Measurements from ENCODE around the gene FBXL17. TPM values are rescaled to one million over a fixed set of nuclear protein-coding genes. Genes with fewer than 3 reads are reported as not detected.

Gene FBXL17
- total RNA-seq, 1 donor from 2014 or later, result 11.1 TPM

DNA sequence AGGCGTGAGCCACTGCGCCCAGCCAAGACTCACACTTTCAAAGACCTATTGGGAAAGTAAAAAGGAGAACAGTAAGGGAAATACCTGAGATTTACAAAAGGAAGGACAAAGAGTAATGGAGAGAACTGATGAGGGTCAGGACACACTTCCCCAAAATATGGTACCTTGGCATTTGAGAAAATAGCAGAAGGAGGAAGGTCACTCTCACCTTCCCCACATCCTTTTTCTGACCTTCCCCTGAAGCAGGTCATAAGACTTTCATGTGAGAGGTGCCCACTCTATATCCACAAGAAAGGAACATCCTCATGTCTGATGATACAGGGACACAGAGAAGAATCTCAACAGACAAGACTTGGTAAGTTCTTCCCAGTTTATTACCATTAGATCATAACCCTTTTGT, 272.8 kb downstream of the FBXL17 start:
- no peaks in the 10 kb centered on the region for H3K4me1 Mint-ChIP-seq (ENCODE audit: unreplicated experiment)
- no peaks in the 10 kb centered on the region for H3K36me3 Mint-ChIP-seq
- DNase-seq (ENCODE audit: extremely low spot score, unreplicated experiment), result no peak
- H3K27me3 Mint-ChIP-seq, result no peaks in the 10 kb centered on the region
- H3K9me3 Mint-ChIP-seq, result peaks cover 4% of the 10 kb centered on the region
- TF ChIP-seq, protein P1, sequence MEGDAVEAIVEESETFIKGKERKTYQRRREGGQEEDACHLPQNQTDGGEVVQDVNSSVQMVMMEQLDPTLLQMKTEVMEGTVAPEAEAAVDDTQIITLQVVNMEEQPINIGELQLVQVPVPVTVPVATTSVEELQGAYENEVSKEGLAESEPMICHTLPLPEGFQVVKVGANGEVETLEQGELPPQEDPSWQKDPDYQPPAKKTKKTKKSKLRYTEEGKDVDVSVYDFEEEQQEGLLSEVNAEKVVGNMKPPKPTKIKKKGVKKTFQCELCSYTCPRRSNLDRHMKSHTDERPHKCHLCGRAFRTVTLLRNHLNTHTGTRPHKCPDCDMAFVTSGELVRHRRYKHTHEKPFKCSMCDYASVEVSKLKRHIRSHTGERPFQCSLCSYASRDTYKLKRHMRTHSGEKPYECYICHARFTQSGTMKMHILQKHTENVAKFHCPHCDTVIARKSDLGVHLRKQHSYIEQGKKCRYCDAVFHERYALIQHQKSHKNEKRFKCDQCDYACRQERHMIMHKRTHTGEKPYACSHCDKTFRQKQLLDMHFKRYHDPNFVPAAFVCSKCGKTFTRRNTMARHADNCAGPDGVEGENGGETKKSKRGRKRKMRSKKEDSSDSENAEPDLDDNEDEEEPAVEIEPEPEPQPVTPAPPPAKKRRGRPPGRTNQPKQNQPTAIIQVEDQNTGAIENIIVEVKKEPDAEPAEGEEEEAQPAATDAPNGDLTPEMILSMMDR (conservative IDR thresholded peaks at IDR 0.05), result no peak
- no peak overlapping the region for H3K27ac Mint-ChIP-seq
- H3K4me3 Mint-ChIP-seq, result no peak overlapping the region

DNA sequence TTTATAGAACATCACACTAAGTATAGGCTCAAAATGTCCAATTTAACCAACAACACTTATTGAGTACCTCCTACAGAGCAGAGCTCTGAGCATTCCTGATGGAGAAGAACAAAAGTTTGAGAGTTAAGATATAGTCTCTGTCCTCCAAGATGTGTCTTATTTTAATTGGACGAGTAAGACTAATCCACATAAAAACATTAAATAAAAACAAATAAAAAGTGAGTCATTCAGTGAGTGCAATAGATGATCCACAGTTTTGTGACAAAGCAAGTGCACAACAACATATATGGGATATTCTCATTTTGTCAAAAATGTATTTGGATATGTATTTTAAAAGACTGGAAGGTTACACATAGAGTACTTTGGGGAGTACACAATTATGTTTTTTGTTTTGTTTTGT, 277.4 kb downstream of the FBXL17 start:
- TF ChIP-seq, protein P1 (conservative IDR thresholded peaks at IDR 0.05), result no peak
- Mint-ChIP-seq H3K27me3 (no peaks in the 10 kb centered on the region), H3K4me3 (no peak overlapping the region), H3K36me3 (no peaks in the 10 kb centered on the region), H3K4me1 (ENCODE audit: unreplicated experiment) (no peaks in the 10 kb centered on the region), H3K27ac (no peak overlapping the region), H3K9me3 (no peaks in the 10 kb centered on the region)
- DNase-seq (ENCODE audit: extremely low spot score, unreplicated experiment), result no peak

DNA sequence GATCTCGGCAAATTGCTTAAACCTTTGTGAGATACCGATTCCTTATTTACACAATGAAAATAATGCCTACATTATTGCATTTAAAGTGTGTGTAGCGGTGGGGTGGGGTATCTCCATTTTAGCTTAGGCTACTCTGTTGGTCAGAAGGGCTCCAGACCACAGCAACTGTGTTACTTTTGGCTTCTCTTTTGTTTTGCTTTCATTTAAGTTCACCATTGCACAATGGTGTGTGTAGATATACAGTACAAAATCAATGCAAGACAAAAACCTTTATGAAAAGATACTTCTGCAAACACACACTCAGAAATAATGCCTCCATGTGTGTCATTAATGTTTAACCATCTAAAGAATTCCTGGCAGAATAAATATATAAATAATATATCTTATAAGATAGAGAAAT, 279.4 kb downstream of the FBXL17 start:
- no peaks in the 10 kb centered on the region for H3K27me3 Mint-ChIP-seq
- TF ChIP-seq, protein P1 (conservative IDR thresholded peaks at IDR 0.05), result no peak
- H3K36me3 Mint-ChIP-seq, result no peaks in the 10 kb centered on the region
- no peaks in the 10 kb centered on the region for H3K4me1 Mint-ChIP-seq (ENCODE audit: unreplicated experiment)
- H3K4me3 Mint-ChIP-seq, result no peak overlapping the region
- no peak overlapping the region for H3K27ac Mint-ChIP-seq
- no peak for DNase-seq (ENCODE audit: extremely low spot score, unreplicated experiment)
- no peaks in the 10 kb centered on the region for H3K9me3 Mint-ChIP-seq

DNA sequence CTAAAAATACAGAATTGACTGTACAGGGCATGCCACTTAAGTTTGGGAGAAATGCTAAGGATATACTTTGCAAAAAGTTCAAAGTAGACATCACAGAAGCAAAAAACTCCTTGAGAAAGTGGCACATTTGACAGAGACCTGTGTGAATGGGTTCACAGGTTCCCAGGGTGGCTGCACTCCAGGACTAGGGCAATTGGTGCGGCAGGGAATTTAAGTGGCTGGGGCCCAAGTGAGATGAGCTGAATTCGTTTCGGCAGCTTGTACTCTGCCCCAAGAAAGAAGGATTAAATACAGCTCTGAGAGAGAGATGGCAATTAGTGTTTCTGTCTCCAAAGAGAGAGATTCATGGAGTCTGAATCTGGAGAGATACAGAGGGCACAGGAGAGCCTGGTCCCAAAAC, 280.1 kb downstream of the FBXL17 start:
- H3K36me3 Mint-ChIP-seq, result no peaks in the 10 kb centered on the region
- no peaks in the 10 kb centered on the region for H3K4me1 Mint-ChIP-seq (ENCODE audit: unreplicated experiment)
- no peak overlapping the region for H3K4me3 Mint-ChIP-seq
- no peak overlapping the region for H3K27ac Mint-ChIP-seq
- H3K27me3 Mint-ChIP-seq, result no peaks in the 10 kb centered on the region
- no peaks in the 10 kb centered on the region for H3K9me3 Mint-ChIP-seq
- no peak for DNase-seq (ENCODE audit: extremely low spot score, unreplicated experiment)
- TF ChIP-seq, protein P1 (conservative IDR thresholded peaks at IDR 0.05), result no peak

DNA sequence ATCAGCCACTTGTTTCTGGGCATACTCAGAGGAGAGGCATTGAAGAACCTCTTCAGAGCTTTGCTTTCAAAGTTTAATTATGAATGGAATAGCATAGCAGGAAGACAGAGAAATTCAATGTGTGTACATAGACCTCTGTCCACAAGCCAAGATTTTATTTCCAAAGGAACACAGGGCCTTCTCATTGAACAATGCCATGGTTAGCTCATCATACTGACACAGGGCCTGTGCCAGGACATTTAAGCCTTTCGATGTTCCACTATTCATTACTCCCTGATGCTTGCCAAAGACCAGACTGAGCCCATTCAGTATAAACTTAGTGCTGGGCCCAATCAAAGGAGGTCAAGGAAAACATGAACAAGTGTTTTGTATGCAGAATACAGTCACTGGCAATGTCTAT, 280.8 kb downstream of the FBXL17 start:
- Mint-ChIP-seq H3K27ac (no peak overlapping the region), H3K9me3 (no peaks in the 10 kb centered on the region), H3K4me3 (no peak overlapping the region), H3K36me3 (no peaks in the 10 kb centered on the region), H3K27me3 (no peaks in the 10 kb centered on the region), H3K4me1 (ENCODE audit: unreplicated experiment) (no peaks in the 10 kb centered on the region)
- no peak for DNase-seq (ENCODE audit: extremely low spot score, unreplicated experiment)
- TF ChIP-seq, protein P1 (conservative IDR thresholded peaks at IDR 0.05), result no peak

DNA sequence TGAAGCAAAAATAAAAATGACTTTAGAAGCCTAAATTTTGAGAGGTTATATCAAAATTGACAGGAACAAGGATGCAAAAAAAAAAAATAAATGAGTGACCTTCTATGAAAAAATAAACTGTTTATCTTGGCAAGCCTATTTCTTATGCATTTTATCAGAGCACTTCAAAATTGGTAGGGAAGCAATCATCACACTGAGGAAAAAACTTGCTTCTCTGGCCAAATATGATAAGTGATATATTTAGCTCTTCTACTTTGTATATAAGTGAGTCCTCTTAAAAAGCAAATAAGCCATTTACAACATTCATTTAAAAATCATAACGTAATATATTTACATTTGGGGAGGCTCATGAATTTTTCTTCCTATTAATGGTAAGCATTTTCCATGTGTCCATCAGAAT, 287.1 kb downstream of the FBXL17 start:
- Mint-ChIP-seq H3K4me1 (ENCODE audit: unreplicated experiment) (no peaks in the 10 kb centered on the region), H3K4me3 (no peak overlapping the region), H3K27ac (no peak overlapping the region), H3K36me3 (no peaks in the 10 kb centered on the region), H3K27me3 (no peaks in the 10 kb centered on the region), H3K9me3 (no peaks in the 10 kb centered on the region)
- TF ChIP-seq, protein P1 (conservative IDR thresholded peaks at IDR 0.05), result no peak
- no peak for DNase-seq (ENCODE audit: extremely low spot score, unreplicated experiment)
